ENCODE data around the gene ARL1. TPM values are rescaled to one million over a fixed set of nuclear protein-coding genes. Genes with fewer than 3 reads are reported as not detected.
"Not testable (repeated sequence)": the region's sequence is repeated elsewhere in the genome, so short reads cannot be mapped to it uniquely, and the experiment has no call there.

ARL1 gene
- total RNA-seq, 4 donors from 2014 or later, result 43.9 to 62.8 (median 56.2) TPM

GRCh38 chr12:101436136-101436535 is 28.6 kb upstream of the ARL1 start:
- intact Hi-C loops (cut with DNase I), result loop anchor here (10.0 kb wide), 1 partner anchor 319 kb away; no protein-coding TSS in a partner anchor
- no peaks in the 10 kb centered on the region for H3K27me3 ChIP-seq
- H3K36me3 ChIP-seq, result no peaks in the 10 kb centered on the region
- peaks cover 0 to 12% (median 0%) of the 10 kb centered on the region in 3 donors for H3K4me1 ChIP-seq
- no peak for DNase-seq
- peak overlapping the region in 2 of 4 donors; percentile 34 to 44 for H3K27ac ChIP-seq
- H3K9me3 ChIP-seq, result no peaks in the 10 kb centered on the region
- TF ChIP-seq CTCF (IDR thresholded peaks at IDR 0.05) (no peak), POLR2A (IDR thresholded peaks at IDR 0.05) (no peak)
- H3K4me3 ChIP-seq, result no peak overlapping the region

GRCh38 chr12:101430456-101430855 is 22.9 kb upstream of the ARL1 start:
- TF ChIP-seq CTCF (IDR thresholded peaks at IDR 0.05), result no peak
- no peak for TF ChIP-seq POLR2A (IDR thresholded peaks at IDR 0.05)
- Histone ChIP-seq H3K36me3 (no peaks in the 10 kb centered on the region), H3K4me1 (peaks cover 0 to 7% (median 0%) of the 10 kb centered on the region in 3 donors), H3K9me3 (no peaks in the 10 kb centered on the region), H3K27me3 (no peaks in the 10 kb centered on the region), H3K4me3 (no peak overlapping the region), H3K27ac (no peak overlapping the region)
- WGBS, 2 donors, result 51 to 59% methylated on average over 2 of the region's 2 CpGs
- DNase-seq, result no peak
- intact Hi-C loops (cut with DNase I), result loop anchor here (10.0 kb wide), 1 partner anchor 324 kb away; no protein-coding TSS in a partner anchor

- WGBS, 2 donors, result 64% methylated on average over 2 of the region's 2 CpGs
- DNase-seq, result no peak
- Histone ChIP-seq H3K36me3 (no peaks in the 10 kb centered on the region), H3K9me3 (no peaks in the 10 kb centered on the region), H3K27ac (no peak overlapping the region), H3K27me3 (no peaks in the 10 kb centered on the region), H3K4me3 (no peak overlapping the region), H3K4me1 (no peaks in the 10 kb centered on the region)
- intact Hi-C loops (cut with DNase I), result no loop called here
- TF ChIP-seq CTCF (IDR thresholded peaks at IDR 0.05), result no peak
- TF ChIP-seq POLR2A (IDR thresholded peaks at IDR 0.05), result no peak
These were observed 17.0 kb upstream of the ARL1 start for GRCh38 chr12:101424620-101425019.

- DNase-seq, result not testable (repeated sequence)
- WGBS, 2 donors, result 79 to 91% methylated on average over 4 of the region's 4 CpGs
These were observed 14.5 kb upstream of the ARL1 start for GRCh38 chr12:101422066-101422465.

GRCh38 chr12:101415228-101415627 is 7.7 kb upstream of the ARL1 start:
- H3K27ac ChIP-seq, result no peak overlapping the region
- H3K36me3 ChIP-seq, result no peaks in the 10 kb centered on the region
- TF ChIP-seq CTCF (IDR thresholded peaks at IDR 0.05) (no peak), POLR2A (IDR thresholded peaks at IDR 0.05) (no peak)
- H3K27me3 ChIP-seq, result no peaks in the 10 kb centered on the region
- WGBS, 2 donors, result 92 to 100% methylated on average over 1 of the region's 1 CpG
- peaks cover 0 to 3% (median 0%) of the 10 kb centered on the region in 3 donors for H3K4me1 ChIP-seq
- no peak overlapping the region for H3K4me3 ChIP-seq
- no peaks in the 10 kb centered on the region for H3K9me3 ChIP-seq
- intact Hi-C loops (cut with DNase I), result no loop called here
- no peak for DNase-seq

More at GRCh38 chr12:101422066-101422465, 14.5 kb upstream of the ARL1 start:
- H3K4me1 ChIP-seq; H3K36me3 ChIP-seq; H3K27me3 ChIP-seq; H3K4me3 ChIP-seq; intact Hi-C loops (cut with DNase I); H3K27ac ChIP-seq; H3K9me3 ChIP-seq: not testable (repeated sequence)

GRCh38 chr12:101414533-101415119 is 7.1 kb upstream of the ARL1 start:
- no peak for TF ChIP-seq POLR2A (IDR thresholded peaks at IDR 0.05)
- peak; percentile 18 to 71 (median 56) for TF ChIP-seq CTCF (IDR thresholded peaks at IDR 0.05)
- Histone ChIP-seq H3K27ac (no peak overlapping the region), H3K27me3 (no peaks in the 10 kb centered on the region), H3K4me1 (peaks cover 0 to 5% (median 0%) of the 10 kb centered on the region in 3 donors), H3K9me3 (no peaks in the 10 kb centered on the region), H3K4me3 (no peak overlapping the region), H3K36me3 (no peaks in the 10 kb centered on the region)
- DNase-seq, result no peak
- 2% methylated on average over 2 of the region's 2 CpGs for WGBS, 2 donors
- intact Hi-C loops (cut with DNase I), result no loop called here

GRCh38 chr12:101410169-101410568 is 2.6 kb upstream of the ARL1 start:
- 62 to 64% methylated on average over 8 of the region's 8 CpGs for WGBS, 2 donors
- intact Hi-C loops (cut with DNase I); H3K9me3 ChIP-seq: not testable (repeated sequence)

More at GRCh38 chr12:101410169-101410568, 2.6 kb upstream of the ARL1 start:
- H3K4me3 ChIP-seq, DNase-seq, H3K27ac ChIP-seq, H3K27me3 ChIP-seq, H3K36me3 ChIP-seq: not testable (repeated sequence)
- peaks cover 5 to 35% (median 18%) of the 10 kb centered on the region in 3 donors for H3K4me1 ChIP-seq

Measured in esophagus squamous epithelium (tissue), 5 donors.